ENCODE results near the gene SLC4A5. TPM values are rescaled to one million over a fixed set of nuclear protein-coding genes. Genes with fewer than 3 reads are reported as not detected.
A peak's percentile ranks its signal among the peaks of the same experiment; 100 is the strongest.

SLC4A5 gene
- total RNA-seq, 4 donors from 2014 or later: 0.24 to 3.8 (median 0.59) TPM

DNA sequence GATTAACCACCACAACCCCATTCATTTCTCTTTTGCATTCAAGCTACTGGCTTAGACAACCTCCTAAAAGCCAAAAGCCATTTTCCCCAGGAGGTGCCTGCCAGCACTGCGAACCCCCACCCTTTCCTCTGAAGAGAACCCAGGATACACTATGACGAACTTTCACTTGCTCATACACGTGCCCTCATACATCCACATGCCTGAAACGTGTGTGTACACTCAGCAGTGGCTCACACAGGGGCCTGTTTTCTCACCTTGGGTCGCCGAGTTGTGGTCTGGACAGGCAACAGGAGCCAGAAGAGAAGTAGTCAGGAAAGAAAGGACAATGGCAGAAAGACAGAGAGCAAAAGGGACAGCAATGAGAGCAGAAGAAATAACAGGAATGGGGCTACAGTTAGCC, 29.5 kb upstream of the SLC4A5 start:
- no peaks in the 10 kb centered on the region for H3K27me3 ChIP-seq
- peak overlapping the region; percentile 16 to 35 (median 26) for H3K27ac ChIP-seq
- intact Hi-C loops (cut with DNase I; ENCODE audit: low total_unique reads) (no loop called here), in situ Hi-C loops (cut with MboI; ENCODE audit: low sequenced_read_pairs in 4 of 4) (no loop called here)
- H3K4me1 ChIP-seq: peaks cover 0 to 11% of the 10 kb centered on the region in 2 donors
- ATAC-seq (no peak), DNase-seq (no peak)
- H3K9me3 ChIP-seq: no peaks in the 10 kb centered on the region
- TF ChIP-seq POLR2A (IDR thresholded peaks at IDR 0.05): no peak
- TF ChIP-seq, protein P1, sequence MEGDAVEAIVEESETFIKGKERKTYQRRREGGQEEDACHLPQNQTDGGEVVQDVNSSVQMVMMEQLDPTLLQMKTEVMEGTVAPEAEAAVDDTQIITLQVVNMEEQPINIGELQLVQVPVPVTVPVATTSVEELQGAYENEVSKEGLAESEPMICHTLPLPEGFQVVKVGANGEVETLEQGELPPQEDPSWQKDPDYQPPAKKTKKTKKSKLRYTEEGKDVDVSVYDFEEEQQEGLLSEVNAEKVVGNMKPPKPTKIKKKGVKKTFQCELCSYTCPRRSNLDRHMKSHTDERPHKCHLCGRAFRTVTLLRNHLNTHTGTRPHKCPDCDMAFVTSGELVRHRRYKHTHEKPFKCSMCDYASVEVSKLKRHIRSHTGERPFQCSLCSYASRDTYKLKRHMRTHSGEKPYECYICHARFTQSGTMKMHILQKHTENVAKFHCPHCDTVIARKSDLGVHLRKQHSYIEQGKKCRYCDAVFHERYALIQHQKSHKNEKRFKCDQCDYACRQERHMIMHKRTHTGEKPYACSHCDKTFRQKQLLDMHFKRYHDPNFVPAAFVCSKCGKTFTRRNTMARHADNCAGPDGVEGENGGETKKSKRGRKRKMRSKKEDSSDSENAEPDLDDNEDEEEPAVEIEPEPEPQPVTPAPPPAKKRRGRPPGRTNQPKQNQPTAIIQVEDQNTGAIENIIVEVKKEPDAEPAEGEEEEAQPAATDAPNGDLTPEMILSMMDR (IDR thresholded peaks at IDR 0.05 in 4 of 5, conservative IDR thresholded peaks at IDR 0.05 in 1 of 5): no peak
- no peak overlapping the region for H3K4me3 ChIP-seq
- peaks cover 2 to 54% of the 10 kb centered on the region in 2 donors for H3K36me3 ChIP-seq

GRCh38 chr2:74371421-74371820, 28.2 kb upstream of the SLC4A5 start:
- peaks cover 2 to 55% of the 10 kb centered on the region in 2 donors for H3K36me3 ChIP-seq
- in situ Hi-C loops (cut with MboI; ENCODE audit: low sequenced_read_pairs in 4 of 4) (no loop called here), intact Hi-C loops (cut with DNase I; ENCODE audit: low total_unique reads) (no loop called here)
- H3K4me1 ChIP-seq: peaks cover 0 to 11% of the 10 kb centered on the region in 2 donors
- H3K9me3 ChIP-seq: no peaks in the 10 kb centered on the region
- no peak overlapping the region for H3K4me3 ChIP-seq
- H3K27ac ChIP-seq: no peak overlapping the region
- TF ChIP-seq, protein P1 (IDR thresholded peaks at IDR 0.05 in 4 of 5, conservative IDR thresholded peaks at IDR 0.05 in 1 of 5): no peak
- no peak for TF ChIP-seq POLR2A (IDR thresholded peaks at IDR 0.05)
- H3K27me3 ChIP-seq: no peaks in the 10 kb centered on the region
- no peak for ATAC-seq
- no peak for DNase-seq

GRCh38 chr2:74369976-74370375, 26.8 kb upstream of the SLC4A5 start:
- TF ChIP-seq POLR2A (IDR thresholded peaks at IDR 0.05): no peak
- TF ChIP-seq, protein P1 (IDR thresholded peaks at IDR 0.05 in 4 of 5, conservative IDR thresholded peaks at IDR 0.05 in 1 of 5): no peak
- in situ Hi-C loops (cut with MboI; ENCODE audit: low sequenced_read_pairs in 4 of 4): no loop called here
- peaks cover 2 to 65% of the 10 kb centered on the region in 2 donors for H3K36me3 ChIP-seq

DNA sequence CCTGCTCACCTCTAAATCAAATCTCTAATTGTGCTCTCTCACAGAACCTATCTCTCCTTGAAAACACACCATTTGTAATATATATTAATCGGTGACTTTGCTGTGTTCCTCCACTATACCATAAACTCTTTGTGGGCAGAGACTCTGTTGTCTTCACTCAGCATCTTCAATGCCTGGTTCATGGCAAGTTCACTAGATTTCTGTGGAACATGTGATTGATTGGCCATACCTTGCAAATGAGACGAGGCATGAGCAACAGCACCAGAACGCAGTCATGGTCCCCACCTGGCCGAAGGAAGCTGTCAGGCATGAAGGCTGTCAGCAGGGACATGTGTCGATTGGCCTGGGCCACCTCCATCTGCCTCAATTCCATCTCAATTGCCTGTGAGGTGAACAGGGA, 25.3 kb upstream of the SLC4A5 start:
- Histone ChIP-seq H3K9me3 (no peaks in the 10 kb centered on the region), H3K36me3 (peaks cover 2 to 80% of the 10 kb centered on the region in 2 donors), H3K4me3 (no peak overlapping the region), H3K4me1 (peaks cover 0 to 4% of the 10 kb centered on the region in 2 donors), H3K27me3 (no peaks in the 10 kb centered on the region), H3K27ac (no peak overlapping the region)
- no peak for TF ChIP-seq POLR2A (IDR thresholded peaks at IDR 0.05)
- TF ChIP-seq, protein P1 (IDR thresholded peaks at IDR 0.05 in 4 of 5, conservative IDR thresholded peaks at IDR 0.05 in 1 of 5): no peak
- in situ Hi-C loops (cut with MboI; ENCODE audit: low sequenced_read_pairs in 4 of 4) (no loop called here), intact Hi-C loops (cut with DNase I; ENCODE audit: low total_unique reads) (no loop called here)
- no peak for ATAC-seq
- no peak for DNase-seq

More at GRCh38 chr2:74369976-74370375, 26.8 kb upstream of the SLC4A5 start:
- ATAC-seq (no peak), DNase-seq (no peak)
- intact Hi-C loops (cut with DNase I; ENCODE audit: low total_unique reads): no loop called here
- Histone ChIP-seq H3K27me3 (no peaks in the 10 kb centered on the region), H3K4me3 (no peak overlapping the region), H3K9me3 (no peaks in the 10 kb centered on the region), H3K4me1 (peaks cover 0 to 11% of the 10 kb centered on the region in 2 donors), H3K27ac (no peak overlapping the region)

DNA sequence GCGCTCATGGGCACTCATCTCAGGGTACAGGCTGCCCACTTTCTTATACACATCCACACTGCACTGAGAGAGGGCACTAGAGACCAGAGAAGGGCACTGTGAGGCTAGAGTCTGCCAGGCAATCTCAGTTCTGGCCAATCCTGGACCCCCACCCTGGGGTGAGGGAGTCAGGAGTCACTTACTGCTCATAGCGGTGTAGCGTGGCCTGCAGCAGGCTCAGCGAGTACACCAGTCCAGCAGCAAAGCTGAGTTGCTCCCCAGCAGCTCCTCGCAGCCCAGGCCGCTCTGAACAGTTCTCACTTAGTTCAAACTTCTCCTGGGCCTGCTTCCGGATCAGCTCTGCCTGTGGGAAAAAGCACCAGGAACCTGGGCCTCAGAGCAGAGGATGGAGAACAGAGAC, 24.6 kb upstream of the SLC4A5 start:
- H3K36me3 ChIP-seq: peaks cover 2 to 87% of the 10 kb centered on the region in 2 donors
- ATAC-seq (no peak), DNase-seq (no peak)
- in situ Hi-C loops (cut with MboI; ENCODE audit: low sequenced_read_pairs in 4 of 4): no loop called here
- no peak overlapping the region for H3K4me3 ChIP-seq
- no peaks in the 10 kb centered on the region for H3K4me1 ChIP-seq
- no peak overlapping the region for H3K27ac ChIP-seq
- intact Hi-C loops (cut with DNase I; ENCODE audit: low total_unique reads): no loop called here
- H3K27me3 ChIP-seq: no peaks in the 10 kb centered on the region
- no peak for TF ChIP-seq POLR2A (IDR thresholded peaks at IDR 0.05)
- TF ChIP-seq, protein P1 (IDR thresholded peaks at IDR 0.05 in 4 of 5, conservative IDR thresholded peaks at IDR 0.05 in 1 of 5): no peak
- no peaks in the 10 kb centered on the region for H3K9me3 ChIP-seq

All from gastrocnemius medialis (tissue), 4 donors.